ENCODE measurements around the gene POLR3E.
A peak's percentile ranks its signal among the peaks of the same experiment; 100 is the strongest.
"Not testable (repeated sequence)": the region's sequence is repeated elsewhere in the genome, so short reads cannot be mapped to it uniquely, and the experiment has no call there.

The POLR3E gene

DNA sequence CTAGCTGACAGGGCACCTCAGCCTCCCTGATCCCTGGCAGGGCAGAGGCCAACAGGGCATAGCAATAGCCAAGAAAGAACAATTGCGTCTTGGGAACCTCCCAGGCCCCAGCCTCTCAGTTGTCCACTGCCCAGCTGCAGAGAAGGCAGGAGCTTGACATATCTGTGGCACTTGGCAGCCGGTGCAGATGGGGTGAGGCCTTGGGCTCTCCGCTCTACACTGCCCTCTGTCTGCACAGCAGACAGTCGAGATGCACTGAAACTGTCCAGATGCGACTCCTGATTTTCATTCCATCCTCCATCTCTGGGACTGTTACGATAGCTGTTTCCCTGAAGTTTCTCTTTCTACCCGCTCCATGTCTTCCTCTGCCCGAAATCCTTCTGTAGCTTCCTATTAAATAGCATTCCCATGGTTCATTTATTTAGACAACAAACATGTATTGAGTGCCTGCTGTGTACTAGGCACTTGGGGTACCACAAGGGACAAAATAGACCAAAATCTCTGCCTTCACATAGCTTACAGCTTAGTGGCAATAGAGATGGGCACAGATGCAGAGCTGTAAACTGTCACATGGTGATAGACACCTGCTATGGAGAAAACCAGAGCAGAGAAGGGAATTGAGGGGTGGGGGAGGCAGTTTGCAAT is 3.3 kb downstream of the POLR3E start:
- DNase-seq (ENCODE audit: low read depth), result peak; percentile 33
- TF ChIP-seq, protein P1, sequence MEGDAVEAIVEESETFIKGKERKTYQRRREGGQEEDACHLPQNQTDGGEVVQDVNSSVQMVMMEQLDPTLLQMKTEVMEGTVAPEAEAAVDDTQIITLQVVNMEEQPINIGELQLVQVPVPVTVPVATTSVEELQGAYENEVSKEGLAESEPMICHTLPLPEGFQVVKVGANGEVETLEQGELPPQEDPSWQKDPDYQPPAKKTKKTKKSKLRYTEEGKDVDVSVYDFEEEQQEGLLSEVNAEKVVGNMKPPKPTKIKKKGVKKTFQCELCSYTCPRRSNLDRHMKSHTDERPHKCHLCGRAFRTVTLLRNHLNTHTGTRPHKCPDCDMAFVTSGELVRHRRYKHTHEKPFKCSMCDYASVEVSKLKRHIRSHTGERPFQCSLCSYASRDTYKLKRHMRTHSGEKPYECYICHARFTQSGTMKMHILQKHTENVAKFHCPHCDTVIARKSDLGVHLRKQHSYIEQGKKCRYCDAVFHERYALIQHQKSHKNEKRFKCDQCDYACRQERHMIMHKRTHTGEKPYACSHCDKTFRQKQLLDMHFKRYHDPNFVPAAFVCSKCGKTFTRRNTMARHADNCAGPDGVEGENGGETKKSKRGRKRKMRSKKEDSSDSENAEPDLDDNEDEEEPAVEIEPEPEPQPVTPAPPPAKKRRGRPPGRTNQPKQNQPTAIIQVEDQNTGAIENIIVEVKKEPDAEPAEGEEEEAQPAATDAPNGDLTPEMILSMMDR (IDR thresholded peaks at IDR 0.05; ENCODE audit: control insufficient read depth, extremely low read depth, insufficient read depth), result peak; percentile 89
- no peak overlapping the region for H3K4me3 ChIP-seq (ENCODE audit: low read depth, low read length)

DNA sequence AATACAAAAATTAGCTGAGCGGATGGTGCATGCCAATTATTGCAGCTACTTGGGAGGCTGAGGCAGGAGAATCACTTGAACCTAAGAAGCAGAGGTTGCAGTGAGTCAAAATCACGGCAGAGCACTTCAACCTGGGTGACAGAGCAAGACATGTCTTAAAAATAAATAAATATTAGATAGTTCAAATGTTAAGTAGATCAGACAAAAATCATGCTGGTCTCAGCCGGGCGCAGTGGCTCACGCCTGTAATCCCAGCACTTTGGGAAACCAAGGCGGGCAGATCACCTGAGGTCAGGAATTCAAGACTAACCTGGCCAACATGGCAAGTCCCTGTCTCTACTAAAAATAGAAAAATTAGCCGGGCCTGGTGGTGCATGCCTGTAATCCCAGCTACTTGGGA is 4.2 kb downstream of the POLR3E start:
- H3K4me3 ChIP-seq (ENCODE audit: low read depth, low read length); DNase-seq (ENCODE audit: low read depth): not testable (repeated sequence)

DNA sequence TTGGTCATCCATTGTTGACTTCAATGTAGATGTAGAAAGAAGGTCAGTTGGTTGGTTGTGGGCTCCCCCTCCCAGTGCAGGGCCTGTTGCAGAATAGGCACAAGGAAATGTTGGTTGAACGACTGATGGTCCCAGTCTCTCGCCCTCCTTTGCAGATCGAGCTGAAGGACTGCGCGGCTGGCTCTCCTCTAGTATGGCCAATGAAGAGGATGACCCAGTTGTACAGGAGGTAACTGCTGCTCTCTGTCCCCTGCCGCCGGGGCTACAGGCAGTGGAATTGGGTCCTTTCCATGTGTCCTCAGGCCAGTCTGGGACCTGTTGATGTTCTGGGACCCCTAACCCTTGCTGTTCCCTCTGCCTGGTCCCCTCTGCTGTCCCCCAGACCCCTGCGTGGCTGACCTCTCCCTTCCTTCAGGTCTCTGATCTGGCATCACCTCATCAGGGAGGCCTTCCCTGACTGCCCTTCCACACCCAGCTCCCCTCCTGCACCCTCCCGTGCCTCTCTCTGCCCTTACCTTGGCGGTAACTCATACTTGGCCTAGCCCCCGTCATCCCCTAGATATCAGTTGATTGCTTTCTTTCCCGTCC is 5.7 kb downstream of the POLR3E start:
- TF ChIP-seq, protein P1 (IDR thresholded peaks at IDR 0.05; ENCODE audit: control insufficient read depth, extremely low read depth, insufficient read depth), result no peak
- no peak overlapping the region for H3K4me3 ChIP-seq (ENCODE audit: low read depth, low read length)
- no peak for DNase-seq (ENCODE audit: low read depth)

DNA sequence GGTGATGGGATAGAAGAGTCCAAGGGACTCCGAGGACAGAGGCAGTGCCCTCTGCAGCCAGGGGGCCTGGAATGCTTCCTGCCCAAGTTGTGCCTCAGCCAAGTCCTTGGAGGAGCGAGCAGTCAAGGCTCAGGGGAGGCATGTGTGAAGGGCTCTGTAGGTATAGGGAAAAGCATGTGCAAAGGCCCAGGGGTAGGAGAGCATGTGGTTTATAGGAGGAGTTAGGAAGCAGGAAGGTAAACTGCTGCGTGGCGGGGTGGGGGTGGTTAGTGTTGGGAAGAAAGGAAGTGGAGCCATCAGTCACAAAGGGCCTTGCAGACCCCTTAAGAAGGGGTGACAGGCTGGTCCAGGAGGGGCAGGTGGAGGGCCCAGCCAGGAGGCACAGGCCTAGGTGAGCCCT is 7.2 kb downstream of the POLR3E start:
- TF ChIP-seq, protein P1 (IDR thresholded peaks at IDR 0.05; ENCODE audit: control insufficient read depth, extremely low read depth, insufficient read depth), result no peak
- no peak overlapping the region for H3K4me3 ChIP-seq (ENCODE audit: low read depth, low read length)
- DNase-seq (ENCODE audit: low read depth), result no peak

DNA sequence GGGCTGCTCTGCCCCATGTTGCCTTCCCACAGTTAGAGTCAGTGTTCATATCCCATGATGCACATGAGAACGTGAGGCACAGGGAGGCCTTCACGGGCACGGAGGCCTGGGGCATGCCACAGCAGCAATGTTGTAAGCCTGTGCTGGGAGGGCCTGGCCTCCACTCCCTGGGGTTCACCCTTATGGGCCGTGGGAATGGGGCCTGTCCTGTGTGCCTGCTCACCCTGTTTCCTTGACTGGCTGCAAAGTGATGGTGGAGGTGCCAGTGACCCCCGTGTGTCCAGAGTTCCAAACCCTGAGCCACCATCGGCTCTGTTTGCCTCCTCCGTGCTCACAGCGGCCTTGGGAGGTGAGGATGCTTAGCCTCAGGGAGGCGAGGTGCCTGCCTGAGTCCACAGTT is 9.6 kb downstream of the POLR3E start:
- TF ChIP-seq, protein P1 (IDR thresholded peaks at IDR 0.05; ENCODE audit: control insufficient read depth, extremely low read depth, insufficient read depth), result no peak
- H3K4me3 ChIP-seq (ENCODE audit: low read depth, low read length), result no peak overlapping the region
- no peak for DNase-seq (ENCODE audit: low read depth)

DNA sequence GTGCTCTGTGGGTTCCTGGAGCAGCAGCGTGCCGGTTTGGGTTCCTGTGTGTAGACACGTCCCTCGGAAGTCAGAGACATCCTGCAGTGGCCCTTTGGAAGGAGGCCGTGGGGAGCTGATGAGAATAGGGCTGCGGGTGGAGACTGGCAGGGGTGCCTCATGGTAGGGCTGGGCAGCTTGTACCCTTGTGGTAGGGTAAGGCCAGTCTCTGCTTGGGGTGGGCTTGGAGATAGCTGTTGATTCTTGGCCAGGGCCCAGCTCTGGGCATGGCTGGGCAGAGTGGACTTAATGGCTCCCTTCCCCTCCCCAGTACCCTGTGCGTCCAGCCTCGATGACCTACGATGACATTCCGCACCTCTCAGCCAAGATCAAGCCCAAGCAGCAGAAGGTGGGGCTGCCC is 10.6 kb downstream of the POLR3E start:
- TF ChIP-seq, protein P1 (IDR thresholded peaks at IDR 0.05; ENCODE audit: control insufficient read depth, extremely low read depth, insufficient read depth), result no peak
- no peak overlapping the region for H3K4me3 ChIP-seq (ENCODE audit: low read depth, low read length)
- no peak for DNase-seq (ENCODE audit: low read depth)

DNA sequence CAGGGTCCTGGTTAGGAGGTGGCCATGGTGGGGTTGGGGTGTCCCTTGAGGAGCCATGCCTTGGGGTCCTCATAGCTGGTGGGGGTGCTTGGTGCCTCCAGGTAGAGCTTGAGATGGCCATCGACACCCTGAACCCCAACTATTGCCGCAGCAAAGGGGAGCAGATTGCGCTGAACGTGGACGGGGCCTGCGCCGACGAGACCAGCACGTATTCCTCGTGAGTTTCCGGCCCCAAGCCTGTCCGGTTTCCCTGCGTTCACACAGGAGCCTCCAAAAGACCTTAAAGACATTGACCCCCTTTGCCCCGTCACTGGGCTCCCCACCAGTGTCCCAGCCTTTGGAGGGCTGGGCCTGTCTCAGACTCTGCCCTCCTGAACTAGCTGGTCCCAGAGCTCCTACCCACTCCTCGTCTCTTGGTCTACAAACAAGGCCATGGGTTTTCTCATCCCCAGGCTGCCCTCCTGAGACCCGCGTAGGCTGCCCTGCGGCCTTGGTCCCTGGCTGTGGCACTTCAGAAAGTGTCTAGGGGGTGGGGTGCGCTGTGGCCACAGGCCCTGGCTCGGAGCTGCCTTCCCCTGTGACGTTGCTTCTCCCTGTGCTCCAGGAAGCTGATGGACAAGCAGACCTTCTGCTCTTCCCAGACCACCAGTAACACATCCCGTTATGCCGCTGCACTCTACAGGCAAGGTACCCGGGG is 11.8 kb downstream of the POLR3E start:
- H3K4me3 ChIP-seq (ENCODE audit: low read depth, low read length), result no peak overlapping the region
- DNase-seq (ENCODE audit: low read depth), result no peak
- TF ChIP-seq, protein P1 (IDR thresholded peaks at IDR 0.05; ENCODE audit: control insufficient read depth, extremely low read depth, insufficient read depth), result no peak
